ENCODE results near the gene CACNB1.

- TF ChIP-seq CTCF (IDR thresholded peaks at IDR 0.05) (no peak), POLR2AphosphoS5 (IDR thresholded peaks at IDR 0.05) (no peak), POLR2A (IDR thresholded peaks at IDR 0.05) (no peak)
Observed at GRCh38 chr17:39141915-39142664, 55.4 kb downstream of the CACNB1 start.
